Transverse colon (tissue), 3 donors: ENCODE data around the gene ADAMTS16.

Source experiments
- POLR2A ChIP-seq: fragments of 450-650 bp; IDR thresholded peaks from one replicate; pipeline ENCODE4 v1.6.1; 2016; ENCODE audit warnings: antibody characterized with exemption, mild to moderate bottlenecking, moderate library complexity
- TF ChIP-seq, protein P1 (sequence below), 5 experiments: fragments of 200-600 bp in 3 of 5; fragments of 450-650 bp in 2 of 5; sonication (generic) in 3 of 5; IDR thresholded peaks; 1 replicate in 2 of 5; 2 replicates in 3 of 5; pipeline ENCODE4 v1.5.1; 2016 to 2017; ENCODE audit warnings: antibody characterized with exemption in 5 of 5, inconsistent platforms in 3 of 5, mild to moderate bottlenecking in 2 of 5, moderate library complexity in 1 of 5

DNA sequence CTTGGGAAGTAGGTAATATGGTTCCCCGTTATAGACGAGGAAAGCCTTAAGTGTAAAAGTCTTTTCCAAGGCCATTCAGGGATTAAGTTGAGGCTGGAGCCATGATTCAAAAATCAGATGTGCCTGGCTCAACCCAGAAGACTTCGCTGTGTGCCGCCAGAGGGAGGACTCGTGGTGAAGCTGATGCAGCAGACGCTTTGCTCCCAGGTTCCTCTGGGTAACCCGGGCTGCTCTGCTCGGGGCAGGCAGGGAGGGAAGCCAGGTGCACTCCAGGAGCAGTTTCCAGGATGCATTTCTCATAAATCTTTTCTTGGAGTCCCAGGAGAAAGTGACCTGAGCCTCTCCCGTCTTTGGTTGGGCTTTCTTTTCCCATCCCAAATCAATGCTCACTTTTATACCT lies 219.5 kb downstream of the ADAMTS16 start:
- TF ChIP-seq, protein P1, sequence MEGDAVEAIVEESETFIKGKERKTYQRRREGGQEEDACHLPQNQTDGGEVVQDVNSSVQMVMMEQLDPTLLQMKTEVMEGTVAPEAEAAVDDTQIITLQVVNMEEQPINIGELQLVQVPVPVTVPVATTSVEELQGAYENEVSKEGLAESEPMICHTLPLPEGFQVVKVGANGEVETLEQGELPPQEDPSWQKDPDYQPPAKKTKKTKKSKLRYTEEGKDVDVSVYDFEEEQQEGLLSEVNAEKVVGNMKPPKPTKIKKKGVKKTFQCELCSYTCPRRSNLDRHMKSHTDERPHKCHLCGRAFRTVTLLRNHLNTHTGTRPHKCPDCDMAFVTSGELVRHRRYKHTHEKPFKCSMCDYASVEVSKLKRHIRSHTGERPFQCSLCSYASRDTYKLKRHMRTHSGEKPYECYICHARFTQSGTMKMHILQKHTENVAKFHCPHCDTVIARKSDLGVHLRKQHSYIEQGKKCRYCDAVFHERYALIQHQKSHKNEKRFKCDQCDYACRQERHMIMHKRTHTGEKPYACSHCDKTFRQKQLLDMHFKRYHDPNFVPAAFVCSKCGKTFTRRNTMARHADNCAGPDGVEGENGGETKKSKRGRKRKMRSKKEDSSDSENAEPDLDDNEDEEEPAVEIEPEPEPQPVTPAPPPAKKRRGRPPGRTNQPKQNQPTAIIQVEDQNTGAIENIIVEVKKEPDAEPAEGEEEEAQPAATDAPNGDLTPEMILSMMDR (IDR thresholded peaks at IDR 0.05), result no peak
- no peak for TF ChIP-seq POLR2A
